Activated T-cell treated with anti-CD3 and anti-CD28 coated beads, Interleukin-2, amount 50 U/mL, for 1 hour (primary cell): ENCODE measurements around the gene SH3BGRL3.

Experiments used
- DNase-seq: peaks from one replicate; pipeline ENCODE4 v3.0.0-alpha.2; 2020

The SH3BGRL3 gene

DNA sequence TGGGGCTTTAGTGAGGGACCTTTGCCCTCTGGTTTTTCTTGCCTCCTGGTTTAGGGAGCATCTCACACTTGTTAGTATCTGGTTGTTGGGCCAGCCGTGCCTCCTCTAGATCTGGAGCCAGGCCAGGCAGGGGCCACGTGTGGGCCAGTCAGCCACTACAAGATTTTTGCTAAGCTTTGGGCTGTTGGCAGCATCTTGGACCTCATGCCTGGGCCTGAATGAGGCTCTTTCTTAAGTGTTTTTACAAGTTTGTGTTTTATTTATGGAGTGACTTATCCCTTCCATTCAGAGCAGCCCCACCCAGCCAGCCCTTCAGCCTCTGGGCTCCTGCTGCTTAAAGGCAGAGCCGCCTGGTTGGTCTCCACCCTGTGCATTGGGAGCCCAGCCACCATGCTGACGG is 1.6 kb upstream of the SH3BGRL3 start:
- no peak for DNase-seq

DNA sequence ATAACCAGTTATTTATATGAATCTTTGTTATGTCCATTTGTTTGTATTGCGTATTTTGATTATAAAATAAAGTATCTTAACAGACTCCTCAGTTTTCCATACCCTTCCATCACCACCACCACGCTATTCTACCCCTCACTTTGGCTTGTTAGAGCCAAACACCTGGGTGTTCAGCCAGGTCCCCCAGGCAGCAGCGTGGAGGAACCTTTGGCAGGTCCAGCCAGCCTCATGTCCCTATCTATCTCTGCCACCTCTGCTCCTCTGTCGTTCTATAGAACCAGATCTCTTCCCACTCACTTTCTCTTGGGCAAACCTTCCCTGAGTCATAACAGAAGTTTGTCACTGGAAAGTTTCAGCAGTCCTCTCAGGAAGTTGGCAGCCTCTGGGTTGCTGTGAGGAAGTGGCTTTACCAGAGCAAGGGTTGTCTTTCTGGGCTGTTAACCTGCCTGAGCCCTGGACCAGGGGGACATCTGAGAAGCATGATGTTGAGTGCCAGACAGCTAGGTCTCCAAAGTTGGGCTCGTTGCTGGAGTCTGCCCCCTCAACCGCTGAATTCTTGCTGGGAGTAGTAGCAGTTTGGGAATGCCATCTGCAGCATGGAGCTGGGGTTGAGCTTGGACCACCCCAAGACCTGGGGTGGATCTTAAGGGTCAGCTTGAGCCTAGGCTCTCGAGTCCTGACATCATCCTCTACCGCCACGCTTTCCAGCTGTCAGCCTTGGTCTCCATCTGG is 996 bp upstream of the SH3BGRL3 start:
- DNase-seq = peak; percentile 43

DNA sequence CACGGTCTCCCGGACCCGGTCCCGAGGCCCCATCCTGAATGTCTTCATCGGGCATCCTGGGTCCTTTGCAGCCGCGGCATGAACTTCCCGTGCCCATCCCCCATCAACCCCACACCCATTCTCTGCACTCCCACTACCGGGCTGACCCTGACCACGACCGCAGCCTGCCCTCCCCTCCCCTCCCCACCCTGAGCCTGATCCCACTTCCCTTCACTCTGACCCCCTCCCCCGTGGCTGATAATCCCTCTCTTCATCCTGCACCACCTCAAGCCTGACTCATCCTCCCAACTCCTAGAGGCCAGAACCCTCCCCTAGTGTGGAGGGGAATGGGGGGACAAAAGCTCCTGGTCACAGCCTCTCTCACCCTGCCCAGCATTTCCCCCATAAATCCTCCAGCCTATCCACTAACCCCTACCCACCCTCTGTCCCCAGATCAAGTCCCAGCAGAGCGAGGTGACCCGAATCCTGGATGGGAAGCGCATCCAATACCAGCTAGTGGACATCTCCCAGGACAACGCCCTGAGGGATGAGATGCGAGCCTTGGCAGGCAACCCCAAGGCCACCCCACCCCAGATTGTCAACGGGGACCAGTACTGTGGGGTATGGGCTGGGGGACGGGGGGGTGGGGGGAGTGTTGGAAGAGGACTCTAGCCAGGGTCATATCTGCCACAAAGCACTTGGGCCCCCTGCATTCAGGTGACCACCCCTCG is 602 bp downstream of the SH3BGRL3 start:
- no peak for DNase-seq

DNA sequence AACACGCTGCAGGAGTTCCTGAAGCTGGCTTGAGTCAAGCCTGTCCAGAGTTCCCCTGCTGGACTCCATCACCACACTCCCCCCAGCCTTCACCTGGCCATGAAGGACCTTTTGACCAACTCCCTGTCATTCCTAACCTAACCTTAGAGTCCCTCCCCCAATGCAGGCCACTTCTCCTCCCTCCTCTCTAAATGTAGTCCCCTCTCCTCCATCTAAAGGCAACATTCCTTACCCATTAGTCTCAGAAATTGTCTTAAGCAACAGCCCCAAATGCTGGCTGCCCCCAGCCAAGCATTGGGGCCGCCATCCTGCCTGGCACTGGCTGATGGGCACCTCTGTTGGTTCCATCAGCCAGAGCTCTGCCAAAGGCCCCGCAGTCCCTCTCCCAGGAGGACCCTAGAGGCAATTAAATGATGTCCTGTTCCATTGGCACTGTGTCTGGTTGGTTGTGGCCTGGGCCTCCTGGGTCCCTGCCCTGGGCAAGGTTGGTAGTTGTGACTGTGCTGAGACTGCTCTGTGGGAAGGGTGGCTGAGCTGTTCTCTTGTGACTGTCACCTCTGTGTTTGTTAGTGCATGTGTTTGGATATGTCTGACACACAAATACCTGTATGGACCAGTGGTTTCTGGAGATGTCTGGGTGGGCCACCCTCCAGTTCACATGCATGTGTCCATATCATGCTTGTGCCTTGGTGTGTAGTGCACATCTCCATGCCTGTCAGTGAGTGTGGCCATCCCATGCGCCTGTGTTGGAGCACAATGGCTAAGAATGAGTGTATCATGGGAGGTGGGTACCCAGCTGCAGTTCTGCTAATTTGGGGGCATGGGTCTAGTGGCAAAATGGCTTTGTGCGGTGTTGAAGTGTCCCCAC is 1.4 kb downstream of the SH3BGRL3 start:
- peak; percentile 55 for DNase-seq

DNA sequence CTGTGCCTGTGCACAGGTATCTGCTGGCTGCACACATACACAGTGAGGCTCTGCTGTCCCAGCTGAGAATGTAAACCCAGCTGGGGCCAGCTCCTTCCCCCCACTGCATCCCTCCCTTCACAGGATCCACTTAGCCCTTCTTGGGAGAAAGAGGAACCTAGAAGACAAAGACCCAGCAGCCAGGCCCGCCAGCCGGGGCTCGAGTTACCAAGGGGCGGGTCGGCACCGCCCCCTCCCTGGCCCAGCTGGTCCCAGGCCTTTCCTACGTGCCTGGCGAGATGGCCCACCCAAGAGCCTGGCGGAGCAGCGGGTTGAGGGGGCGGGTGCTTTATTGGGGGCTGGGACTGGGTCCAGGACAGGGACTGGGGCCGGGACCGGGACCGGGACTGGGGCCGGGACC is 2.1 kb downstream of the SH3BGRL3 start:
- peak; percentile 45 for DNase-seq

DNA sequence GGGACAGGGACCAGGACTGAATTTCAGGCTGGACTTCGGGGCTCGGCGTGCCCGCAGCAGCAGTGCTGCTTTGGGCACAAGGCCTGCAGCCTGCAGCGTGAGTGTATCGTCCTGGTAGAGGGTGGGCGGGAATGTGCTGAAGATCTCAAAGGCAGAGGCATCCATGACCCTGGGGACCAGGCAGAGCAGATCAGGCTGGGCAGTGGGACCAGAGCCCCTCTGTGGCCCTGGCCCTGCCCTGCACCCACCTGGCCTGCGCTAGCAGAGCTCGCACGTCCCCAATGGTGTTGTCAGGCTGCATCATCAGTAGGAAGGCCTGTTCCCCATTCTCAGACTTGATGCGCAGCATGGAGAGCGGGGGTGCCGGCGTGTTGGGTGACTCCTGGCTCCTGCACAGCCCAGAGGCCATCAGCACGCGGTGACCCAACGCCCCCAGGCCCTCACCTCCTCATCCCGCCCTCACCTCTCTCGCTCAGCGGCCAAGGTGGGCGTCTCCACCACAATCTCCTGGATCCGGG is 2.6 kb downstream of the SH3BGRL3 start:
- peak; percentile 44 for DNase-seq

DNA sequence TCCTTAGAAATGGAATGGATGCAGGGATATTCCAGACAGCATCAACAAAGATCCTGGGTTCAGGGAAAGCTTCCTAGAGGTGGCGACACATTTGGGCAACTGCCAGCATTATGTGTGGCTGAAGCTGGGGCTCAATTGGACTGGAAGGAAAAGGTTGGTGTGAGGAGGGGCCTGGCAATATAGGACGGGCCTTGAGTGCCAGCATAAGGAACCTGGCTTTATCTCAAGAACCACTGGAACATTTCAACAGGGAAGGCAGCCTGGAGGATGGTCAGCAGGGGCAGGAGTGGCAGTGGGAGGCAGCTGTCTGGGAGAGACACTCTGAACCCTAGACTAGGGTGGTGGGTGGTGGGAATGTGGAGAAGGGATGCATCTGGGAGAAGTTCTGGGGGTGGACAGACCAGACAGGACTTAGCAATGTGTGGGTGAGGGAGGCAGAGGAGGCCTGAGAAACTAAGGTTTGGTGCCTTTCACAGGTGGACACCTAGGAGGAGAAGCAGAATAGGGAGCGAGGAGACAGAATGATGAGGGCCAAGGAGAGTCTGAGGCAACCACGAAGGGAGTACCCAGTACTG is 3.5 kb downstream of the SH3BGRL3 start:
- DNase-seq = peak; percentile 30

DNA sequence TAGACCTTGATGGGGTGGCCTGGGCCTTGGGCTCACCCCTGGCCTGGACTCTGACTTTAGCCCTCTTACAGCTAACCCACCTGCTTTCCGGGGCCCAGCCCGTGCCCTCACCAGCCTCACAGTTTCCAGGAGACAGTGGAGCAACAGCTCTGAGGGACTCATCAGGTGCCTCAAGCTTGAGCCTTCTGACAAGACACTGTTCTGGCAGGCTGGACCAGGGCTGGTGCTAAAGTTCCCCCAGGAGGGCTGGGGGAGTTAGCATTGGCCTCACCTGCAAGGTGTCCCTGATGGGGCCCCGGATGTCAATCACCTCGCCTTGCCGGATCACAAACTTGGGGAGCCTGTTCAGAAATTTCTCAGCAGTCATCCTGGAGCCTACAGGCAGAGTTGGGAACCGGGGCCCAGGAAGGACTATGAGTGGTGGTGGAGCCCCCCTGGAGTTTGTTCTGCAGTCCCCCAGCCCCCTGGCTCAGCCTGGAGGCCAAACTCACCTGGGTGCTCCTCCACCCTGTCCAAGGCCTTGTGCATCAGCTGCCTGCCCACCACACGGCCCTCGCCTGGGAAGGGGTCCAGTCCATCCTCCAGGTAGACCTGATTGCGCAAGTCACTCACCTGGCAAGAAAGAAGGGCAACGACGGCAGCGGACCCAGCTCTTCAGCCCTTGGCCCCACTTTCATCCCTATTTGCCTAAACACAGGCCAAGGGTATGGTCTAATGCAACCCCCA is 4.1 kb downstream of the SH3BGRL3 start:
- DNase-seq = peak; percentile 51

DNA sequence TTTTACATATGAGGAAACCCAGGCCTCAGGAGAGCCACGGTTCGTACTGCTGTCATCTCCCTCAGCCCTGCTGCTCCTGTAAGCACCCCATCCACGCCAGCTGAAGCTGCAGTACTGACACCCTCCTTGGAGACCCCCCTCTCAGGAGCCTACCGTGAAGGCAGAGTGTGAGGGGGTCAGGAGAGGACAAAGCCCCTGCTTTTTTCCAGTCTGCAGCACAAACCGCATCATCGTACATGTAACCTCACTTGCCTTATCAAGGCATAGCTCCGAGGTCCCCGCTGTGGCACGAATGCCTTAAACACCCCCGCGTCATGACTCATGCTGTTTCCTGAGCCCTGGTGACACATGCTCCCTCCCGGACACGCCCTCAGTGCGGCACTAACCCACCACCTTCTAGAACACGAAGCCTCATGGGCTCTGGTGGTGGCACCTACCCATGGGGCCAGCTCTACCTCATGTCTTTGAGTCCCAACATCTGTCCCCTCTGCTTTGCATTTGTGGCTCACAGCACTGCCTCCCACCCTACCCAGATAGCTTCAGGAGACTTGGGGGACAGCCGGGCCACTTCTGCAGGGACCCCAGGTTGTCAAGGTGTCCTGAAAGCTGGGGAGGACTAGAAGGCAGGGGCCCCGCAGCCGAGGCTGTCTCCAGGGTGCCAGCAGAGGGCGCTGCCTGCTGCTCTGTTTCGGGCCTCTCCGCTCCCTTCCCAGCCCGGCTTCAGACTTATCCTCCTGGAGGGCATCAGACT is 4.9 kb downstream of the SH3BGRL3 start:
- DNase-seq = peak; percentile 88

DNA sequence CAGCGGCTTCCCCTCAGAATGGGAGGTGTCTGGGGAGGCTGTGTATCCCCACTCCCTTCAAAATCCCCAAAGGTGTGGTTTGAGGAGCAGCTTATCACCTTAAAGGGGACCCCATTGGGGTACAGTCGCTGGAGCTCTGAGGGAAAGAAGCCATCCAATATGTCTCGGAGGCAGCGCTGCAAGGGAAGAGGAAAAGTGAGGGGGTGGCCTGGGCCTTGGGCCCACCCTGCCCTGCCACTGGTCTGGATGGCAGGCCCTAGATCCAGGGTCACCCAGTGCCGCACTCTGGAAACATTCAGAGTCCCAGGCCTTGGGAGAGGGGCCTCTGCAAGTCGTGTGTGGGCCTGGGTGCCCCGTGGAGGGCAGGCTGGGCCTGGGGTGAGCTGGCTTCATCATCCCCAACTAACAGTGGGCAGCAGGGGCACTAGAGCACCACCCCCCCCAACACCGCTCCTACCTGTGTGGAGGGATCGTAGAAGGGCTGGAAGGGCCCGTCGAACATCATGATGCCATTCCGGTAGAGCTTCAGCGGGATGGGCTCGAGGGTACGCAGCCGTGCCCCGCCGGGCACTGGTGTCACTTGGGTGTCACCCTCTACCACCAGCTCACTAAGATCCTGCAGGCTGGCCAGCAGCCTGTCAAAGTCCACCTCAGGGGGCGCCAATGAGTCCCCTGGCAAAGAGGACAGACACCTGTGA is 5.6 kb downstream of the SH3BGRL3 start:
- DNase-seq = peak; percentile 59

DNA sequence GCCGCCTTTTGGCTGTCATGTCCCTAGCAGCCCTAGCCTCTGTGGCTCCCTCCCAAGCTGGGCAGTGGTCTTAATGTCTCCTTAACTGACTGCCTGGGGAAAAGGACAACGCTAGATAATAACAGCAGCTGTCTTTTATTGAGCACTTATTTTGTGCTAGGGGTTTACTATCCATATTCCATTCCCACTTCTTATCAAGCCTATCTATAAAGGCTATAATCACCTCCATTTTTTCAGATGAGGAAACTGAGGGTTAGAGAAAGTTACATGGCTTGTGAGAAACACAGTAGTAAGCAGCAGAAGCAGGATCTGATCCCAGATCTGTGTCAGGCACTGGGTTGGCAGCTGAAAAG is 6.2 kb downstream of the SH3BGRL3 start:
- no peak for DNase-seq

DNA sequence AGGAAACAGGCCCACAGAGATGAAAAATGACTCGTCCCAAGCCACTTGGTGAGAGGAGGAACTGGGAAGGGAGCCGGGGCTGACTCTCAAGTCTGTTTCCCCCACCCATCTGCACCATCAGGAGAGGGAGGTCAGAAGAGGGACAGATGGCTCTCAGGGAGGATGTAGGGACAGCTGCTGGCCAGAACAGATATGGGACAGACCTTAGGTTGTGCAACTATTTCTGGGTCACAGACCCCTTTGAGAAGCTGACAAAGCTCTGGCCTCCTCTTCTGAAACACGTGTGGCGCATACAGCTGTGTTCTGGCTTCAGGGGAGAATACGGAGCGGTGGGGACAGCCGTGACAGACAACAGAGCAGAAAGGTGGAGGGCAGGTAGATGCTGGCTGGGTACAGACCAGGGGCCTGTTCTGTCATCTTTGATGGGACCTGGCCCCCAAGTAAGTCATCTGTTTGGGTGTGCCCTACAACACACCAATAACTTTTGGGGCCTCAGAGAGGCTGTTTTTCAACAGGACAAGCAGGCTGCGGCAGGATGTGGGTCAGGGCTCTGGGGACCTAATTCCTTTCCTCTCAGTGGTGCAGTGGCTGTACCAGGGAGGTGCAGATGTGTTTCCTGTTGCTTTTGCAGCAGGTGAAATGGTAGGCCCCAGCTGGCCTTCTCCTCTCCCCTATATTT is 7.3 kb downstream of the SH3BGRL3 start:
- peak; percentile 68 for DNase-seq

DNA sequence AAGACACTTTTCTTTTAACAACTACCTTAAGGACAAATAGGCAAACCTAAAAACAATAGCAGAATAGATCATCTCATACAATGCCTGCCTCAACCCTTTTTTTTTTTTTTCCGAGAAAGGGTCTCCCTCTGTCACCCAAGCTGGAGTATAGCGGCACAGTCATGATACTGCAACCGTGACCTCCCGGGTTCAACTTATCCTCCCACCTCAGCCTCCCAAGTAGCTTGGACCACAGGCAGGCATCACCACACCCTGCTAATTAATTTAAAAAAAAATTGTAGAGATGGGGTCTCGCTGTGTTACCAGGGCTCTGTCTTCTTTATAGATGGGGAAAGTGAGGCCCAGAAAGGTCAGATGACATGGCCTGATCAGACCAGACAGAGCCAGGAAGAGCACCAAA is 7.9 kb downstream of the SH3BGRL3 start:
- DNase-seq = no peak

DNA sequence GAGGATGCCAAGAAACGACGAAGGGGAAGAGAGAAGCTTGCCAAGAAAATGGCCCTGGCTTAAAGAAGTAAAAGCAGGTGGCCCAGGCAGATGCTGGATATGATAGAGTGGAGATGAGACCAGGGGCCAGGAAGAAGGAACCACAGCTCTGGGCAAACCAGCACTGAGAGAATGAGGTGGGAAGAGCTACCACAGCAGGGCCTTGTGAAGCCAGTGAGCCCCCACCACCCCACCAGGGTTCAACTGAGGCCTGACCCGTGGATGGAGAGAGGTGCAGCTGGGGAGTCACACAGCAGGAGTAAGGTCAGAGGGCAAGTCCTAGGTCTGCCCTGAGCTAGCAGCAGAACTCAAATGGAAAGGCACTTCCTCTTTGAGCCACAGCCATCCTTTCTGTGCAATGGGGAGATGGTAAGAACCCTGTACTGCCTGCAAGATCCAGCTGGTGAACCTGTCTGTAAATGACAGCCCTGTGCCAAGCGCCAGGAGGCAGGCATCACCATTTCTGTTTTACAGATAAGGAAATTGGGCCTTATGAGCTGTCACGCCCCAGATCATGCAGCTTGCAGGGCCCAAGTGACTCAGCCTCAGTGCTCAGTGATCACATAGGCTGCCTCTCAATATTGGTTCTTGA is 8.5 kb downstream of the SH3BGRL3 start:
- peak; percentile 65 for DNase-seq

DNA sequence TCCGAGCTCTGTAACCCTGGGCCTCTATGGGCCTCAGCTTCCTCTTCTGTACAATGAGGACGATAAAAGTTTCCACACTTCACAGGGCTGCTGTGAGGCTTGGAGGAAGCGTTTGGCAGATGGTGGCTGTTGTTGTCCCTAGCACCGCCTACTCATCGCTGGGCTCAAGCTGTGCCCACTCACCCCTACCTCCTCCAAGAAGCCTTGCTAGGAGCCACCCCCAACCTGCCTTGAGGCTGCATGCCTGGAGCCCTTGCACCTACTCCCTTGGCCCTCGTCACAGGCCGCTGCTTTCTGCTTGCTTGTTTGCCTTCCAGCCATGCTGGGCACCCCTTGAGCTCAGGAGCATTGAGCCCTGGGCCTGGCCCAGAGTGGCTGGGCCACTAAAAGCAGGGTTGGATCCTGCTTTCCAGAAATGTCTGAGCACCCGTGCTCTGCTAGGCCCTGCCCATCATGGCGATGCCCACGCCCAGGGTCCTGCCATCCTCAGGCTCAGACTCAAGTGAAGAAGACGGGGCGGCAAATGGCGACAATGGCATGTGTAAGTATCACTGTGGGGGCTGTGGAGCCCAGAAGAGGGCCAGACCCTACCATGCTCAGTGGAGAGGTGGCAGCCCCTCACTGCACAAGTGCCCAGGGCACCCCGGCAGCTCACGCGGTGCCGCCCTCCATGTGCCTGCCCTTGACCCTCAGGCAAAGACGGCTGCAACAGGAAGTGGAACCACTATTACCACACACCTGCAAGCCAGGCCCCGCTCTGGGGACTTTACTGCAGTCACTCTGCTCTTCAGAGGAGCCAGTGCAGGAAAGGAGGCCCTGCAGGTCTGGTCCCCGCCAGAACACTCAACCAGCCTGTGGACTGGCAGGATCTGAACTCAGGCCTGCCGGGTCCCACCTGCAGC is 9.5 kb downstream of the SH3BGRL3 start:
- DNase-seq = peak; percentile 38

DNA sequence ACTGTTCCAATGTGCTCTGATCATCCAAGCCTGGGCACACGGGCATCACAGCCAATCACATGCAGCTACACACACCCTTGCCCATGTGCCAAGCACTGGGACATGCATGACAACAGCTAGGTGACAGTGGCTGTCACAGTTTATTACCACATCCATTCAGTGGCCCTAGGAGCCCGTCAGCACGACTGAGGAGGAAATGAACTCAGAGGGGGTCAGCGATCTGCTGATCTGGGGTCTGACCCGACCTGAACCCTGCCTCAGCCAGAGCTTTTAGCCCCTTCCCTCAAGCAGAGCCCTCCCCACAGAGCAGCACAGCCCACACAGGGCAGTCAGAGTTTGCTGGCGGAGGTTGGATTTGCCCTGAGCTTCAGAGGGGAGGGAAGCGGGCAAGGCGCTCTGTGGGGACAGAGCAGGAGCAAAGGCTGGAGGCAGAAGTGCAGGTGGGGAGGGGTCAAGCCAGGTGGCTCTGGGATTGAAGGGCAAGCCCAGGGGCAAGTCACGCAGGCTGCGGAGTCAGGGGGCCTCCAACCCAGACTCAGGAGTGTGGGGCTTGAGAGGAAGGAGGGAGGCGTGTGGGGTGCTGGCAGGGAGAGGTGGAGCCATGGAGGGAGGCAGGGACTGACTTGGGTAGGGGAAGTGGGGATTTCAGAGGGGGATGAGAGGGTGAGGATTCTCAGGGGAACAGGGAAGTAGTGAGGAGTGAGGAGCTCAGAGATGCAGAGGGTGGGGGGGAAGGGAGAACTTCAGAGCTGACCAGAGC is 10.4 kb downstream of the SH3BGRL3 start:
- no peak for DNase-seq

DNA sequence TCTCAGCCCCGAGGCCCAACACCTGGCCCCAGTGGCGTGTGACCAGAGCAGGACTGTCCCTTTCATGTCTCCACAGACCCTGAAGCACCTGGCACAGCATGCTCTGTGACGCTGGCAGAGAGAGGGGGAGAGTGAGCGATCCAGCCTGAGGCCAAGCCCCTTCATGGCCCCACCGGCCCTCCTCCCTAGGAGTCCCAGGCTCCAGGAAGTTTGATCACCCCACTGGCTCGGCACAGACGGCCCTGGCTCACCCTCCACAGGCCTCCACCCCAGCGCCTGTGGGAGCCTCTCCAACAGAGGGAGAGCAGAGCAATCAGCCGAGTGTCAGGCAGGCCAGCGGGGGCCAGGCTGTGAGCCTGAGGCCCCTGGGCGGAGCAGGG is 11.0 kb downstream of the SH3BGRL3 start:
- DNase-seq = no peak

DNA sequence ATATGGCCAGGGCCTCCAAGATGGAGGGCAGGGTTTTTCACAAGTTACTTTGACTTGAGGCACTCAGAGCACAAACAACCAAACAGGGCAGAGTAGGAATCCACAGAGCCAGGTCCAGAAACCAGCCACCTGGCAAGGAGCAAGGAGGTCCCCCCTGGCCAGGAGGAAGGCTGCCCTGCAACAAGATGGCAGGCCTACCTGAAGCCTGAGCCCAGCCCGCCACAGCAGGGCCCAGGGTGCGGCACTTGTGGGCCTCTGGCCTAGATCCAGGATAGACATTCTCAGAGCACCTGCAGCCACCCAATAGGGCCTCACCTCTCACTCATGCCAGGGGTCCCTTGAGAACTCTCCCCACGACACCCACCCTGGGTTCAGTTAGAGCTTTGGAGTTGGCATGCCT is 11.5 kb downstream of the SH3BGRL3 start:
- DNase-seq = no peak
